Activated CD4-positive, alpha-beta T cell treated with anti-CD3 and anti-CD28 coated beads, Interleukin-2, amount 50 U/mL, for 24 hours (primary cell): ENCODE measurements around the gene TNS3.

Experiments
- DNase-seq, 2 donors: peaks; one replicate each; pipeline ENCODE4 v3.0.0-alpha.2; 2020; ENCODE audit warnings: low read depth in 1 of 2, low spot score in 1 of 2

The TNS3 gene

DNA sequence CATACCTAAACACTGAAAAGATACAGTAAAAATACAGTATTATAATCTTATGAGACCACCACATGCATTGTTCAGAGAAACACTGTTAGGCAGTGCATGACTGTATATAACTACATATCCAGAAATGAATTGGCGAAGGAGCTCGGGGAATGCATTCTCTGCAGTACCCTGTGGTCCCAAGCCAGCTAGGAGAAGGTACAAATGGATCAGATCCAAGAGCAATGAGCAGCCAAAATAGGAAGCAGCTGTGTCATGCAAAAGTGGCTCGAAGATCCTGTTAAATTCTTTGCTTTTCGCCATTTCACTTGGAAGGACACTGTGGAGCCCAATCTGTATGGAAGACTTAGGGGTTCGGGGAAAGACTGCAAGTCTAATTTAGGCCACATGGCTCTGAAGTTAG, 334.8 kb downstream of the TNS3 start:
- no peak for DNase-seq

DNA sequence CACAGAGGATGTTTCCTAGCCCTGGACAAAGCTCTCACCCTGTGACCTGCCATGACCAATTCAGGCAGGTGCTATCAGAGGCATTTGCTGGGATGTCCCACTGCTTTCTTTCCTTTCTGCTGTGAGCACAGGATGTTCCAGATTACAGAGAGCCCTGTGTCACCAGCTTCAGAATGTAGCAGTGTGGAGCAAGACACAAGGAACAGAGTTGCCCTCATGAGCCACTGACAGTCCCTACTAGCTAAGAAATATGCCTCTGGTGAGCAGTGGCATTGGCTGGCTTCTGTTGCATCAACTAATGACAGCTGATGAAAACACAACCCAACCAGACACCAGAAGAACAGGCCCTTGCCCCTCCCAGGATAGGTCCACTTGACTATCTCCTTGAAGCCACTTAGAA, 337.2 kb downstream of the TNS3 start:
- no peak for DNase-seq

DNA sequence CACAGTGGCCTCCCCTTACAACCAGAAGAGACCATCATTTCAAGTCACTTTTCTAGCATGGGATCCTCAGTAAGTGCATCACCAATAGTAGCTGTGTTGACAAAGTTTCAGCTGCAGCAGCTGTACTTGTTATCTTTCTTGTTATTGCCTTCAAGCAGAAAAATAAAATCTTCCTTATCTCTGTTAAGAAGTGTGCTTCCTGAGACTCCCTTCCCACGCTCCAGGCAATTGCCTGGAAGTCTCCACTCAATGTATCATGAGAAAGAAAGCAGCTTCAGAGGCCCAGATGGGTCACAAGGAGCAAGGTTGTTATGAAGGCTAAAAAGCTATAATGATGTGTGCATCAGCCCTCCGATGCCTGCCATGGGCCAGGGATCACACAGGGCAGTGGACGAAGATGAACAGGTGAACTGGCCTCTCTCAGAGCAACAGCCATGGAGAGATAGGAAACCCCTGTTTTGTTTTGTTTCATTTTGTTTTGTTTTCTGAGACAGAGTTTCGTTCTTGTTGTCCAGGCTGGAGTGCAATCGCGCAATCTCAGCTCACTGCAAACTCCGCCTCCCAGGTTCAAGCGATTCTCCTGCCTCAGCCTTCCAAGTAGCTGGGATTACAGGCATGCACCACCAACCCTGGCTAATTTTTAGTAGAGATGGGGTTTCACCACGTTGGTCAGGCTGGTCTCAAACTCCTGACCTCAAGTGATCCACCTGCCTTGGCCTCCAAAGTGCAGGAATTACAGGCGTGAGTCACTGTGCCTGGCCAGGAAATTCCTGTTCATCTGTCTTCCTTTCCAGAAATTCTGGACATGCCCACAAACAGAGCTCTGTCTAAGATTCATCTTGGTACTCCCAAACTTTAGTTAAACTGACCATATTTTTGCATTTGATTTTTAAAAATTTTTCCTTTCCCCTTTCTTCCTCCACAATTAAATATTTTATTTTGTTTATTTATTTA, 340.5 kb downstream of the TNS3 start:
- DNase-seq, result no peak

DNA sequence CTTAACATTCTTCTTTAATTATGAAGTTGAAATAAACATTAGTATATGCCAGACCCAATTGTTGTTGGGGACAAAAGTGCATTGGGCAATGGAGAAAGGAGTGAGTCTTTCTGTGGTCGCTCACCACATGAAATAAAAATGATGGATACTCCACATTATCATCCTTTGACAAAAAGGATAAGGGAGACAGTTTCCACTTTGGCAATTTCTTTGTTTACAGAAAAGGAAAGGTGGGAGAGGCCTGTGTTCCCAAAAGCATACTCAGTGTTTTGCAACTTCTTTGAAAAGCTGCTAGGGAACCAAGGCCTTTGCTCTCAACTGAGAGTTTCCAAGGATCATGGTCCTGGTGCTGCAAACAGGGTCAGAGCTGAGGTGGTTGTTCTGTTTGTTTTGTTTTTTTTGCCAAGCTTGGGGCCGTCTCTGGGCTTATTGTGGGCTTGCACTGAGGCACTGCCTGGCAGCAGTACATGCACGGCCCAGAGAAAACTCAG, 341.9 kb downstream of the TNS3 start:
- no peak for DNase-seq

DNA sequence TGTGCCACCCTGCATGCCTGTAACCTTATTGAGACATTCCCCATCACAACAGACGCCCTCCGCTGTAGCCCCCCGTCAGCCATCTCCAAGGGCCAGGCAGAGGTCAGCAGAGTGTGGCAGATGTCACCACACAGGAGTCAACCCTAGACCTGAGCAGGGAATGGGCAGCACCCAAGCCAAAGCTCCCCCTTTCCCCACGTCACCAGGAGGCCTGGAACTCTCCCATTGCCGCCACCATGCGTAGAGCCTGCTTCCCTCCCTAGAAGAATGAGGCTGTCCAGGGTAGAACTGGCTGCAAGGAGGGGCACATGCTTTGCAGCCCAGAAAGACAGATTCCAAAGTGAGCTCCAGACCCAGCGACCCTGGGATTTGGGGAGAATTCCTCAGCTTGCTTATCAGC, 342.9 kb downstream of the TNS3 start:
- DNase-seq, result no peak

DNA sequence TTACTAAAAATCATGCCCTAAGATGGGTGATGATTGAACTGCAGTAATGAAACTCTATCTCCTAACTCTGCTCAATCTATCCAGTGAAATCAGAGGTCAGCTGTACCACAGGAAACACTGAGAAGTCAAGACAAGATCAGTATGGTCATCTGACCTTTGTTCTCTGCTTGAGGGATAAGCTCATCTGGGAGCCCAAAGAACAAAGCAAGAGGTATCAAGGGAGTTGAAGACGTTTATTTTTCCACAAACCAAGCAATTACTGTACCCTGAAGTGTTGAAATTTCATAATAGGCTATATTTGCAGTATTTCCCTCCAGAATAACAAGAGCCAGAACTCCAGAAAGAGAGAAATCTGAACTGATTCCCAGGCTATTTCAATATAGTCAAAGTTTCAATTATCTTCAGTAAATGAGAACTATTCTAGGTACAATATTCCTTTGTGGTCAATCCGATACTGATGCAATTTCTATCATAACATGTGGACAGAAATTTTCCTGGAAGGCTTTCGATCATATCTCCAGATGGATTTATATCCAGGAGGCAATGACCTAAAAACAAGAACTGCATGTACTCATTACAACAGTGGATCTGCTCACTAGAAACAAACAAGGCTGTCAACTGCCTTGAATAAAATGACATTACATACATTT, 345.3 kb downstream of the TNS3 start:
- DNase-seq, result no peak

DNA sequence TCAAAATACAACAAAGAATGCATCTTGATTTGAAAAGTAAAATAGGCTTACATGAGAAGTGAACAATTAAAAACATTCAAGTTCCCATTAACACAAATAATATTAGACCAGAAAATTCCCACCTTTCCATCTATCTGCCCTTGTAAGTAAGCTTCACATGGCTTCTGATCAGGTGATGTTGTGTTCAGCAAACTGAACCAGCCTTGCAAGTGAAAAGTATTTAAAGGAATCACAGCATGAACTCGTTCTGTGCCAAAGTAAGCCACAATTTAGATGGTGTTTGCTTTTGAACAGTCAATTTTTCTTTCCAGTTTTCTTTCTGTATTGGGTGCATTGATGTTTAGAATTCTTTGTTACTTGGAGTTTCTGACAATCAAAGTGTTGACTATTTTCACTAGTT, 347.9 kb downstream of the TNS3 start:
- no peak for DNase-seq

DNA sequence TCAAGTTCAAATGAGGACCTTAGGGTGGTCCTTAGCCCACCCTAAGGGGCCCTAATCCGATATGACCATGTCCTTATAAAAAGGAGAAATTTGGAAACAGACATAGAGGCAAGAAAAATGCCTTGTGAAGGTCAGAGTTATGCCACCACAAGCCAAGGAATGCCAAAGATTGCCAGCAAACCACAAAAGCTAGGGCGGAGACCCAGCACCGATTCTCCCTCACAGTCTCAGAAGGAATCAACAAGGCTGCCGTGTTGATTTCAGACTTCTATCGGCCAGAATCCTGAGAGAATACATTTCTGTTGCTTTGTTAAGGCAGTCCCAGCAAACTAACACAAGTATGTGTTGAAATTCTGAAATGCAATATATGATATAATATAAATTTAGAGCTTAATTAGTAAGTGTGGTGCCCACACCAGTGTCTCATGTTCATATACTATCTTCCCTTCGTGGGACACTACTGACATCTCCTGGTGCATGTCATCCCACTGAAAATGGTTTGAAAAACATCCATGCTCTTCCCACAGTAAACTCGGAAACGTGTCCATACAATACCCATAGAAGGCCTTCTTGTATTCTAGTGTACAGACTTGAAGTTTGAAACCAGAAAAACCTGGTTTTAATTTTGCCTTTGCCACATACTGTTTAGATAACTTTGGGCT, 349.0 kb downstream of the TNS3 start:
- no peak for DNase-seq

DNA sequence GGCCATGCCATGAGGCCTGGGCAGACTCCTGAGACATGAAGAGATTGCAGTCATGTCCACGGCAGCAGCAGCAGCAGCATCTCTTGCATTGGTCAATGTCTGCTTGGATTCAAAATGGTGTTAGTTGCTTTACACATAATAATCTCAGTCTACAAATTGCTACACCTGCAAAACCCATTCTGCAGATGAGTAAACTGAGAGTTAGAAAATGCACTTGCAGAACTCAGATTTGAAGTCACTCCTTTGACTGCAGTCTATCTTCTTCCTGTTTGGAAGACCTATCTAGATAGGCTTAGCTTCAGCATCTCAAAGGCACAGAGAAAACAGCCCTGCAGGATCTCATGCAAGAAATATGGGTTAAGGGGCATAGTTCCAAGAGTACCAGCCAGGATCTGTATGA, 350.3 kb downstream of the TNS3 start:
- no peak for DNase-seq

DNA sequence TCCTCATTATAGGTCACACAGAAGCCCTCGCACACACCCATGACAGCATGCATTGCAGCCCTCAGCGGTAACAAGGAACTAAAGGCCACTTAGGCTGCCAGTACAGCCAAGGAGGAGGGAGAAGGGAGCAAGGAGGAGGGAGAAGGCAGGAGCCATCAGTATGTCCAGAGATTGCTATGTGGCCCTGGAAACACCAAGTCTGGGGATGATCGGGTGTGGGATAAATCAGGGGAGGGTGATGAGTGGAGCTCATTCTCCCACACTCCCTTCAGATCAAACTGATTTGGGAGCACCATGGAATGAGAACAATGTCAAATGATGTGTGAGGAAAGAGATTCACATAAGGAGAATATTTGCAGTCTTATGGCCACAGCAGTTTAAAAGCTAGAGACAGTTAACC, 350.9 kb downstream of the TNS3 start:
- DNase-seq, result no peak

DNA sequence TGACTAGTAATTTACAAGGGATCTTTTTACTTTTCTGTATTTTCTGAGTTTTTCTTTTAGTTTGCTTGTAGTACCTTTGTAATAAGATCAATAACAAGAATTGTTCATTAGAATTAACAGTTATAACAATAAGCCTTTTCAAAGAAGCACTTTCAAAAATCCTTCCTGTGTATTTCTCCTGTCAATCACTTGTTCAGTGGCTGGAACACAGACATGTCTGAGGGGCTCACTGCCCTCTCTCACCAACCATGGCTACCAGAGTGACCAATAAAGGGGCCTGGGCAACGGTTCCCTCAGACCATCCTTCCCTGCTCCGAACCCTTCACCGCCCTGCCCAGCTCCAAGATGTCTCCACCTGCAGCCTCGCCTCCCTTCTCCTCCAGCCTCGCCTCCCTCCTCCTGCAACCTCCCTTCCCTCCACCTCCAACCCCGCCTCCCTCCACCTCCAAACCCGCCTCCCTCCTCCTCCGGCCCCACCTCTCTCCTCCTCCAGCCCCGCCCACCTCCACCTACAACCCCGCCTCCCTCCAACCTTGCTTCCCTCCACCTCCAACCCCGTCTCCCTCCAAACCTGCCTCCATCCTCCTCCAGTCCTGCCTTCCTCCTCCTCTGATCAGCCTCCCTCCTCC, 353.4 kb downstream of the TNS3 start:
- no peak for DNase-seq

DNA sequence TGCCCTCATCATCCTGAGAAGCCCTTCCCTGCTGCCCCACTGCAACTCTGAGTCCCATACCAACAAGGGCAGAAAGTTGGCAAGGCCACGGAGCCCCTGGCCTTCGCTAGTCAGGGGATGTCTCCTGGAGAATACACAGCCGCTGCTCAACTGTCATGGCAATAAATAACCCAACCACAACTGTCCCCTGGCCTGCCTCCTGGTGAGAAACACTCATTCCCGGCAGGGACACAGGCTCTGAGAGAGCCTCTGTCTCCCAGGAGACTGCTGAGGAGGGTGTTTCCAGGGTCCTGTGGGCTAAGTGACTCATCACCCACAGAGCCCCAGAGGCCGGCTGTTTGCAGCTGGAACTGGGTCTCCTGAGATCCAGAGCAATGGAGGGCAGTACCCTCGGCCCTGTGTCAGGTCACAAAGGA, 354.1 kb downstream of the TNS3 start:
- DNase-seq, result no peak

DNA sequence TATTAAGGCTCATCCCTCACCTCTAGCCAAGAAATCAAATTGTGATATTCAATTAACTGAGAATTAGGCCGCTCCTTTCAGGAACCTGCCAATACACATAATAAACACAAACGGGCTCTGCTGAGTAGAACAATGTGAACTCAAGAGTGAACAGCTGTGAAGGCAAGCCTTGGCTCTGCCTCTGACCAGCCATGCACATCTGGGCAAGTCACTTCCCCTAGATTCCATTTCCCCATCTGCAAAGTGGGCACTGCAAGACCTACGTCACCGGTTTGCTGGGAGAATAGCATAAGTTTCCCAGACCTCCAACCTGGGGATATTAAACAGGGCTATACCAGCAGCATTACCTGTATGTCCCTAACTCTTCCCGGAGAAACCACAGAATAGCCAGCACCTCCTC, 355.2 kb downstream of the TNS3 start:
- no peak for DNase-seq

DNA sequence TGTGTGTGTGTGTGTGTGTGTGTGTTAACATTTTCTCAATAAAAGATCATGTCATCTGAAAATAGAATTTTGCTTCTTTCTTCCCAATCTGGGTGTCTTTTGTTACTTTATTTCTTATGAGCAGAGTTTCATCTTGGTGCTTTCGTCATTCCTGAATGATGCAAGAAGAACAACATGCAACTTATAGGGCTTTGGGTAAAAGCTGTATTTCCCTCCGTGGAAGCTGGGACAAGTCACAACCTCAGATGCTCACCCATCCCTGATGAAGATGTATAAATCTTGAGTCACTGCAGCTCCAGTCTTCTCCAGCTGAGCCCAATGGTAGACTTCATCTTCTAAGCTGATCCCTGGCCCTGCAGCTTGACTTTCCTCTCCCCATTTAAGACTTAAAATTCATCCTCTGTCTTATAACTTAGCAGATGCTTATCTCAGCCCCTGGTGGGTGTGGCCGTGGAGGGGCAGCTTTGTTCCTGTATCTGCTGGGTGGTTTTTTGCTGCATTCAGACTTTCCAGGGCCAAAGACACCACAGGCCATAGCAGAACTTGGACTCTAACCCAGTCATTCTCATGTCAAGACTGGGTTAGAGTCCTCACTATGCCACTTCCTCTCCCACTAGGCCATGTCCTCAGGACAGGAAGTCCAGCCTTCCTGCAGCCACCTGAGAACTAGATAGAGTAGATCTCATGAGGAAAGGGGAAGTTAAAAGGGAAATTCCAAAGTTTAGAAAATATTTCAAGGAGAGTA, 356.4 kb downstream of the TNS3 start:
- DNase-seq, result no peak
